Sigmoid colon (tissue), 7 donors: Measurements from ENCODE around the gene ZNF736. TPM values are rescaled to one million over a fixed set of nuclear protein-coding genes. Genes with fewer than 3 reads are reported as not detected.

Source experiments
- DNase-seq: peaks from one replicate; pipeline ENCODE4 v3.0.0-alpha.2; 2019
- H3K27ac ChIP-seq, 4 donors: fragments of 200-600 bp; sonication (generic); one replicate each; pipeline ENCODE4 v1.5.1; 2016 to 2019; ENCODE audit warnings: mild to moderate bottlenecking in 1 of 4
- H3K27me3 ChIP-seq, 3 donors: fragments of 200-600 bp; sonication (generic); one replicate each; pipeline ENCODE4 v1.5.1; 2019; ENCODE audit warnings: mild to moderate bottlenecking in 1 of 3
- H3K36me3 ChIP-seq, 4 donors: fragments of 200-600 bp; sonication (generic); one replicate each; pipeline ENCODE4 v1.5.1; 2016 to 2019
- H3K4me1 ChIP-seq, 4 donors: fragments of 200-600 bp; sonication (generic); one replicate each; pipeline ENCODE4 v1.5.1; 2017 to 2019
- H3K4me3 ChIP-seq, 4 donors: fragments of 200-600 bp; sonication (generic); one replicate each; pipeline ENCODE4 v1.5.1; 2017 to 2019; ENCODE audit warnings: mild to moderate bottlenecking in 2 of 4, moderate library complexity in 1 of 4
- H3K9me3 ChIP-seq, 4 donors: fragments of 200-600 bp in 3 of 4; sonication (generic) in 3 of 4; one replicate each; pipeline versions ENCODE4 v1.5.1 to v1.6.1; 2013 to 2019
- EP300 ChIP-seq, 4 donors: sonication (generic); formaldehyde crosslinking; IDR thresholded peaks; one replicate each; pipeline ENCODE4 v1.6.1; 2017; ENCODE audit warnings: antibody characterized with exemption in 4 of 4
- POLR2A ChIP-seq, 2 donors: fragments of 450-650 bp; IDR thresholded peaks; one replicate each; pipeline ENCODE4 v1.6.1; 2016; ENCODE audit warnings: antibody characterized with exemption in 2 of 2, mild to moderate bottlenecking in 2 of 2, moderate library complexity in 2 of 2
- POLR2AphosphoS5 ChIP-seq, 4 donors: sonication (generic); formaldehyde crosslinking; IDR thresholded peaks; one replicate each; pipeline ENCODE4 v1.6.1; 2017; ENCODE audit warnings: antibody characterized with exemption in 4 of 4
- WGBS, 2 donors: extraction: QIAGEN DNeasy Blood & Tissue Kit; methylation state at CpG; one replicate each; pipeline ENCODE4 v1.1.7; 2013; 5-methylcytosine and 5-hydroxymethylcytosine counted together
- intact Hi-C: fragments of 100-400 bp; cut with DNase I; formaldehyde crosslinking; loops from one replicate; pipeline ENCODE4 v1.15.1; 2023
- polyA plus RNA-seq, 3 donors: library from polyadenylated mRNA; stranded (reverse); fragments of 200-250 nt; gene quantifications; one replicate each; pipeline ENCODE4 v1.2.3, GENCODE V29; 2013
- total RNA-seq, 4 donors: library from RNA; depleted of rRNA; stranded (reverse); fragments of >200 nt; gene quantifications; one replicate each; pipeline ENCODE4 v1.1.0, GENCODE V29; 2016
- TF ChIP-seq, protein P1 (sequence below), 4 experiments: fragments of 450-650 bp in 3 of 4; fragments of 200-600 bp in 1 of 4; IDR thresholded peaks; one replicate each; pipeline ENCODE4 v1.5.1; 2016 to 2019; ENCODE audit warnings: antibody characterized with exemption in 4 of 4, mild to moderate bottlenecking in 3 of 4, moderate library complexity in 2 of 4
- donor health status: healthy with polysubstance abuse.
- donor health status: Bipolar disorder and iron deficiency.
- donor health status: healthy.

Gene ZNF736
- total and polyA plus RNA-seq, 7 donors: 0.60 to 22.4 (median 5.5) TPM

DNA sequence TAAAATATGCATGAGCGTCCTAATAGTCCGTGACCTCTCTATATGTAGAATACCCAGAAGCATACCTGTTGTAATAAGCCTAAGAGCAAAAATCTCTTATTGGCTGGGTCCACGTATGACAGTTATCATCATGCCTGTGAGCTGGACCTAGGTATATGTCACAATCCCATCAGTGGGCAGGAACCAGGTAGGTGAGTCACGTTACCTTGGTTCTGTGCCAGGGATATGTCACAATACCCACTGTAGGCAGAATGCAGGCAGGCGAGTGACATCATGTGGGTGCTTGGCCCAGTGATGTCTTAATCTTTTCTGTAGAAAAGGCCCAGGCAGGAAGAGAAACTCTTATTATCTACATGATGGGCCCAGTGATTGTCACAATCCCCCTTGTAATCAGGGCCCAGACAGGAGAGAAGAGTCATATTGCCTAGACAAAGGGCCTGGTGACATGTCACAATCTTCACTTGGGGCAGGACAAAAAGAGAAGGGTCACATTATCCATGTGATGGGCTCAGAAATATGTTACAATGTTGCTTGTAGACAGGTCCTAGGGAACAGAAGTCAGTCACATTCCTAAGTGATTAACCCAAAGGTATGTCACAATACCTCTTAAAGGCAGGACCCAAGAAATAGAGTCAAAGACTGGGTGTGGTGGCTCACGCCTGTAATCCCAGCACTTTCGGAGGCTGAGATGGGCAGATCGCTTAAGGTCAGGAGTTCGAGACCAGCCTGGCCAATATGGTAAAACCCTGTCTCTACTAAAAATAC lies 12.9 kb upstream of the ZNF736 start:
- H3K9me3 ChIP-seq: no peaks in the 10 kb centered on the region
- DNase-seq: no peak
- no peaks in the 10 kb centered on the region for H3K36me3 ChIP-seq
- no peaks in the 10 kb centered on the region for H3K27me3 ChIP-seq
- H3K27ac ChIP-seq: no peak overlapping the region
- no peaks in the 10 kb centered on the region for H3K4me1 ChIP-seq
- intact Hi-C loops: no loop called here
- 89 to 92% methylated on average over 9 of the region's 9 CpGs for WGBS, 2 donors
- no peak for TF ChIP-seq POLR2A (IDR thresholded peaks at IDR 0.05)
- no peak for TF ChIP-seq EP300 (IDR thresholded peaks at IDR 0.05)
- TF ChIP-seq, protein P1, sequence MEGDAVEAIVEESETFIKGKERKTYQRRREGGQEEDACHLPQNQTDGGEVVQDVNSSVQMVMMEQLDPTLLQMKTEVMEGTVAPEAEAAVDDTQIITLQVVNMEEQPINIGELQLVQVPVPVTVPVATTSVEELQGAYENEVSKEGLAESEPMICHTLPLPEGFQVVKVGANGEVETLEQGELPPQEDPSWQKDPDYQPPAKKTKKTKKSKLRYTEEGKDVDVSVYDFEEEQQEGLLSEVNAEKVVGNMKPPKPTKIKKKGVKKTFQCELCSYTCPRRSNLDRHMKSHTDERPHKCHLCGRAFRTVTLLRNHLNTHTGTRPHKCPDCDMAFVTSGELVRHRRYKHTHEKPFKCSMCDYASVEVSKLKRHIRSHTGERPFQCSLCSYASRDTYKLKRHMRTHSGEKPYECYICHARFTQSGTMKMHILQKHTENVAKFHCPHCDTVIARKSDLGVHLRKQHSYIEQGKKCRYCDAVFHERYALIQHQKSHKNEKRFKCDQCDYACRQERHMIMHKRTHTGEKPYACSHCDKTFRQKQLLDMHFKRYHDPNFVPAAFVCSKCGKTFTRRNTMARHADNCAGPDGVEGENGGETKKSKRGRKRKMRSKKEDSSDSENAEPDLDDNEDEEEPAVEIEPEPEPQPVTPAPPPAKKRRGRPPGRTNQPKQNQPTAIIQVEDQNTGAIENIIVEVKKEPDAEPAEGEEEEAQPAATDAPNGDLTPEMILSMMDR (IDR thresholded peaks at IDR 0.05): no peak
- no peak overlapping the region for H3K4me3 ChIP-seq

DNA sequence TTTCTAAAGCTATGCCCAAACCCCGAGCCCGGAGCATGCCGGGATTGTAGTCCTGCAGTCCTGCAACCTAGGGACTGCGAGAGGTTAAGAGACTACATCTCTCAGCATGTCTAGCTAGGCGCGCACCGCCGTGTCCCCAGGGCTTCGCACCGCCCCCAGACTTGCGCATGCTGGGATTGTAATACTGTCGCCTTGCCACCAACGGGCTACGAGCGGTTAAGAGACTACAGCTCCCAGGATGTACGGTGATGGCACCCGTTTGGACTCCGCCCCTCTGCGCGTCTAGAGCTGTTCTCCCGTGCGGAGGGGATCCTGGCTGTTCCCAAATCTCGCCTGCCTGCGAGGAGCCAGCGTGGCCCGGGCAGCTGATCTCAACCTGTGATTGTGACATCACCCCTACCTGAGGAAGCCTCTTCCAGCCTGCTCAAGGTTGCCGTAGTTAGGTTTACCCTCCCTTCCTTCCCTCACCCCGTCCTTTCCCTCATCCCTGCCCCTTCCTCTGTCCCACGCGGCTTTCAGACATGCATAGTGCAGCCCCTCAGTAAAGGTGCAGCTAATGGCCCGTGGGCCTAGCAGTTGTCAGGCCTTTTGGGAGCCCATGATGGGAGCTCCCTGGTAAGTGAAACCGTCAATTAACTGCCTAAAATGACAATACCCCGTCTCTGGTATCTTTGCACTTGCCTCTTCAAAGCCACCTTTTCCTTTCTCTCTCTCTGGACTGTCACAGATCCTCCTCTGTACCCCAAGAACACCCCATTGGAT lies 6.3 kb upstream of the ZNF736 start:
- DNase-seq: peak; percentile 96
- peaks cover 0 to 15% (median 9%) of the 10 kb centered on the region in 4 donors for H3K4me1 ChIP-seq
- H3K27me3 ChIP-seq: no peaks in the 10 kb centered on the region
- H3K27ac ChIP-seq: peak overlapping the region; percentile 85 to 88 (median 86)
- H3K4me3 ChIP-seq: peak overlapping the region; percentile 51 to 59 (median 58)
- TF ChIP-seq EP300 (IDR thresholded peaks at IDR 0.05): no peak
- peak; percentile 33 to 72 (median 54) for TF ChIP-seq POLR2AphosphoS5 (IDR thresholded peaks at IDR 0.05)
- TF ChIP-seq POLR2A (IDR thresholded peaks at IDR 0.05): peak in 1 of 2 donors; percentile 15
- TF ChIP-seq, protein P1 (IDR thresholded peaks at IDR 0.05): peak in 2 of 4 experiments; percentile 13 to 22
- intact Hi-C loops: loop anchor here (5.0 kb wide), 1 partner anchor 255 kb away; the partner anchor contains the start of gene ZNF680
- no peaks in the 10 kb centered on the region for H3K36me3 ChIP-seq
- 2% methylated on average over 33 of the region's 33 CpGs for WGBS, 2 donors
- no peaks in the 10 kb centered on the region for H3K9me3 ChIP-seq

DNA sequence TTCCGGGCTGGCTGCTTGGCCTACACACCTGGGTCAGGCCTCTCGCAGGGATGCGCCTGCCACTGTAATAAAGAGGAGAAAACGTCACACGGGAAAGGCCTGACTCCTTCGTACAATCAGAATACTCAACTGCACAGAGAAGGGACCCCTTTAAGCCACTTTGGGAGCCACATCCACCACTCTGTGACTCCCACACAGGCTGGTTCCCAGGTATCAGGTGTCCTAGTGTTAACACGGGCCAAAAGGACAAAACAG lies 5.8 kb upstream of the ZNF736 start:
- no peaks in the 10 kb centered on the region for H3K9me3 ChIP-seq
- WGBS, 2 donors: 29 to 64% methylated on average over 7 of the region's 7 CpGs
- H3K27ac ChIP-seq: peak overlapping the region; percentile 85 to 88 (median 86)
- DNase-seq: no peak
- H3K27me3 ChIP-seq: no peaks in the 10 kb centered on the region
- TF ChIP-seq POLR2AphosphoS5 (IDR thresholded peaks at IDR 0.05) (no peak), EP300 (IDR thresholded peaks at IDR 0.05) (no peak), POLR2A (IDR thresholded peaks at IDR 0.05) (no peak)
- TF ChIP-seq, protein P1 (IDR thresholded peaks at IDR 0.05): no peak
- intact Hi-C loops: loop anchor here (5.0 kb wide), 1 partner anchor 254 kb away; the partner anchor contains the start of gene ZNF680
- H3K4me3 ChIP-seq: peak overlapping the region; percentile 51 to 59 (median 58)
- H3K4me1 ChIP-seq: peaks cover 0 to 15% (median 9%) of the 10 kb centered on the region in 4 donors
- H3K36me3 ChIP-seq: no peaks in the 10 kb centered on the region

DNA sequence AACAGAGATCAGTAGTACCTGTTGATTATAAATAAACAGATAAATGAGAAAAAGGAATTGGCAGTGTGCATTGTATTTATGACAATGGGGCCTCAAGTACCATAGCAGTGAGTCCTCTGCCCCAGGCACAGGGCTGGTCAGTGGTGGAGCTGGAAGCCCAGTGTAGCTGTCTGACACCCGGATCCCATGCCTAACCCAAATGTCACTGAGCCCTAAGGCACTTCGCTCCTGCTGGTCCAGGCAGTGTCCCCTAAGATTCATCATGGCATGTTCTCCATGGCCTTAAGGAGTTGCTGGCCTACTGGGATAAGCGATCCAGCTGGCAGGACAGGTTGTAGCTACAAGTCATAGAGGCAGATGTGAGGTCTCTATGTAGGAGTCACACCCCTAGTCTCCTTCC lies 3.3 kb upstream of the ZNF736 start:
- Histone ChIP-seq H3K27ac (no peak overlapping the region), H3K27me3 (no peaks in the 10 kb centered on the region), H3K4me1 (peaks cover 0 to 34% (median 25%) of the 10 kb centered on the region in 4 donors), H3K36me3 (no peaks in the 10 kb centered on the region), H3K9me3 (no peaks in the 10 kb centered on the region), H3K4me3 (no peak overlapping the region)
- 80 to 98% methylated on average over 3 of the region's 3 CpGs for WGBS, 2 donors
- no peak for TF ChIP-seq EP300 (IDR thresholded peaks at IDR 0.05)
- no peak for TF ChIP-seq POLR2A (IDR thresholded peaks at IDR 0.05)
- no peak for TF ChIP-seq POLR2AphosphoS5 (IDR thresholded peaks at IDR 0.05)
- TF ChIP-seq, protein P1 (IDR thresholded peaks at IDR 0.05): no peak
- DNase-seq: no peak
- intact Hi-C loops: loop anchor here (10.0 kb wide), 1 partner anchor 594 kb away; the partner anchor contains the start of gene ZNF273
